Measurements from ENCODE around the gene FRS2. TPM values are rescaled to one million over a fixed set of nuclear protein-coding genes. Genes with fewer than 3 reads are reported as not detected.
A peak's percentile ranks its signal among the peaks of the same experiment; 100 is the strongest.

Gene FRS2
- total RNA-seq, 1 donor from 2014 or later = 31.4 TPM

DNA sequence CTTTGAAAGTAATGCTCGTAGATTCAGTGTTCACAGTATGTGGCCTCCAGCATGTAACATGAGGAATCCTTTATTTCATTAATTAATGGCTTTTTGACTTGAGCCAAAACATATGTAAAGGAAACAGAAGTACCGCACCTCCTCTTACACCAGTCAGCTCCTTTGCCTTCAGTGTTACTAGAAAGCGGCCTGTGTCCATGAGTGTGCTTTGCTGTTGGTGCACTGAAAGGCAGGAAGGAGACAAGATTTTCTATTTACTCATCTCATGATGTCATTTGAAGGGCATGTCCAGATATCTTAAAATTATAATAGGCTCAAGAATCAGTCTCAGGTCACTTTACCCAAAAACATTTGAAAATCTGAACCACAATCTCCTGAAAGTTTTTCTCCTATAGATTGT, 105.2 kb downstream of the FRS2 start:
- H3K36me3 Mint-ChIP-seq (ENCODE audit: low read depth) = peaks cover 3% of the 10 kb centered on the region
- no peak for DNase-seq (ENCODE audit: low read depth, low spot score)
- H3K4me1 Mint-ChIP-seq = peaks cover 6% of the 10 kb centered on the region
- H3K27me3 Mint-ChIP-seq (ENCODE audit: low read depth) = no peaks in the 10 kb centered on the region
- H3K27ac Mint-ChIP-seq (ENCODE audit: unreplicated experiment) = no peak overlapping the region
- no peaks in the 10 kb centered on the region for H3K9me3 Mint-ChIP-seq
- TF ChIP-seq, protein P1, sequence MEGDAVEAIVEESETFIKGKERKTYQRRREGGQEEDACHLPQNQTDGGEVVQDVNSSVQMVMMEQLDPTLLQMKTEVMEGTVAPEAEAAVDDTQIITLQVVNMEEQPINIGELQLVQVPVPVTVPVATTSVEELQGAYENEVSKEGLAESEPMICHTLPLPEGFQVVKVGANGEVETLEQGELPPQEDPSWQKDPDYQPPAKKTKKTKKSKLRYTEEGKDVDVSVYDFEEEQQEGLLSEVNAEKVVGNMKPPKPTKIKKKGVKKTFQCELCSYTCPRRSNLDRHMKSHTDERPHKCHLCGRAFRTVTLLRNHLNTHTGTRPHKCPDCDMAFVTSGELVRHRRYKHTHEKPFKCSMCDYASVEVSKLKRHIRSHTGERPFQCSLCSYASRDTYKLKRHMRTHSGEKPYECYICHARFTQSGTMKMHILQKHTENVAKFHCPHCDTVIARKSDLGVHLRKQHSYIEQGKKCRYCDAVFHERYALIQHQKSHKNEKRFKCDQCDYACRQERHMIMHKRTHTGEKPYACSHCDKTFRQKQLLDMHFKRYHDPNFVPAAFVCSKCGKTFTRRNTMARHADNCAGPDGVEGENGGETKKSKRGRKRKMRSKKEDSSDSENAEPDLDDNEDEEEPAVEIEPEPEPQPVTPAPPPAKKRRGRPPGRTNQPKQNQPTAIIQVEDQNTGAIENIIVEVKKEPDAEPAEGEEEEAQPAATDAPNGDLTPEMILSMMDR (conservative IDR thresholded peaks at IDR 0.05) = no peak
- H3K4me3 Mint-ChIP-seq = no peak overlapping the region

DNA sequence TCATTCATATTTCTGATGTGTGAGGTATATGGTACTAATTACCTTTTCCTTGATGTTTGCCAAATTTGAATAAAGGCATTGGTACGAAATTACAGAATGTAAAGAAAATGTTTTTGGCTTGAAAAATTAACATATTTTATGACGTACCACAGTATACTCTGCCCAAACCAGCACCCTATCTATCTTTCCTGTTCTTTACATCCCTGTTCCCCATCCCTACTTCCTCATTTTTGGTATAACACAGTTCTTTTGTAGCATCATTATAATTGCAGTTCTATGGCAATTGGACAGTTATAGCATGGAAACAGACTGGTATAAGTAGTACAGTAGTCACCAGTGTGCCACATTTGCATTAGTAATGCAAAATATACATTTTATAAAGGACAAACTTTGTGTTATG, 108.1 kb downstream of the FRS2 start:
- Mint-ChIP-seq H3K36me3 (ENCODE audit: low read depth) (no peaks in the 10 kb centered on the region), H3K27me3 (ENCODE audit: low read depth) (no peaks in the 10 kb centered on the region), H3K27ac (ENCODE audit: unreplicated experiment) (no peak overlapping the region), H3K4me1 (peaks cover 6% of the 10 kb centered on the region), H3K4me3 (no peak overlapping the region), H3K9me3 (no peaks in the 10 kb centered on the region)
- DNase-seq (ENCODE audit: low read depth, low spot score) = no peak
- TF ChIP-seq, protein P1 (conservative IDR thresholded peaks at IDR 0.05) = no peak

DNA sequence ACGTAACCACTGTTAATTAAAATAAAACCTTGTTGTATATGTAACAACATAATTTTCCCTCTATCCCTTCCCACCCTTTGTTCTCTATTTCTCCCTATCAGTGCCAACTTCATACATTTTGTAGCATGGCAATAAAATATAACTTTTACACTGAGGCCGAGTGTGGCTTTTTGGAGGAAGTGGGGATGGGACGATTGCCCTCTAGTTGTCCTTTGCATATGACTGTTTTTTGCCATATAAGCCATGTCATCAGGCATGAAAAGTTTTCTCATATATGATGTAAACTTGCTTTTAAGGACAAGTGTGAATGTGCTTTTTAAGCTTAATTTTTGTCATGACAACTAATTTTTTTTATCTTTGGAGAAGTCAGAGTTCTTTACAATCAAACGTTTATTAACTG, 108.8 kb downstream of the FRS2 start:
- Mint-ChIP-seq H3K9me3 (no peaks in the 10 kb centered on the region), H3K4me1 (peaks cover 6% of the 10 kb centered on the region), H3K27me3 (ENCODE audit: low read depth) (no peaks in the 10 kb centered on the region), H3K4me3 (no peak overlapping the region), H3K36me3 (ENCODE audit: low read depth) (no peaks in the 10 kb centered on the region), H3K27ac (ENCODE audit: unreplicated experiment) (no peak overlapping the region)
- DNase-seq (ENCODE audit: low read depth, low spot score) = no peak
- TF ChIP-seq, protein P1 (conservative IDR thresholded peaks at IDR 0.05) = no peak

DNA sequence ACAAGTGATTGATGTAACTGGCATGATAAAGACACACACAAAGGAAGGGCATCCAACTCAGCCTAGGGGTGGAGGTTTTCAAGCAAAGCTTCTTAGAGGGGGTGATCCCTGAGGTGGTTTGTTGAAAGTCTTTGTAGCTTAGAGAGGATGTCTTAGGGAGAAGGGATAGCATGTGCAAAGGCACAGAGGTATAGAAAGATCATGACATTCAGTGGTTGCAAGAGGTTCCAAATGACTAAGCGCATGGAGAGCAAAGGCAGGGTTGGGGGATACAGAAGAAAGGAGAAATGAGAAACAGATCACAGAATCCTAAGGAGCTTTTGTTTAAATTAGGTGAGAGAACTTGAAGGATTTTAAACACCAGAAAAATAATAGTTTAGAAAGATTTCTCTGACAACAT, 109.9 kb downstream of the FRS2 start:
- no peak overlapping the region for H3K27ac Mint-ChIP-seq (ENCODE audit: unreplicated experiment)
- no peaks in the 10 kb centered on the region for H3K27me3 Mint-ChIP-seq (ENCODE audit: low read depth)
- DNase-seq (ENCODE audit: low read depth, low spot score) = no peak
- H3K9me3 Mint-ChIP-seq = no peaks in the 10 kb centered on the region
- peak overlapping the region; percentile 36 for H3K4me3 Mint-ChIP-seq
- TF ChIP-seq, protein P1 (conservative IDR thresholded peaks at IDR 0.05) = no peak
- peaks cover 11% of the 10 kb centered on the region for H3K4me1 Mint-ChIP-seq
- no peaks in the 10 kb centered on the region for H3K36me3 Mint-ChIP-seq (ENCODE audit: low read depth)

DNA sequence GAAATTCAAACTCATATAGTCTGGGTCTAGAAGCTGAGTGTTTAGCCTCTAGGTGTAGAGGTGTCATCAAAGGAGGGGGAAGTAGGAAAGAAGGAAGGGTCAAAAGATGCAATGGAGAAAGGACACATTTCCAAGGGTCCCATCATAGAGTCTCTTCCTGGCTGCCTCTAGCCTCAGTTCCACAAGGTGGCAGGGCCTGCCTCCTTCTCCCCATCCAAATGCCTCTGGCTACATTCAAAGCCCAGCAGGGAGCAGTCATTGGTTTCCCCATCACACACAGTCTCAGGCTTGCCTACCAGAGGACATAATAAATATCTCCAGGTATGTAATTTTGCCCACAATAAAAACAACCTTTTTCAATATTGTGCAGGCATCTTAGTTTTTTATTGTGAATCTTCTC, 113.0 kb downstream of the FRS2 start:
- H3K27me3 Mint-ChIP-seq (ENCODE audit: low read depth) = no peaks in the 10 kb centered on the region

More for the DNA sequence above, 113.0 kb downstream of the FRS2 start:
- H3K27ac Mint-ChIP-seq (ENCODE audit: unreplicated experiment) = no peak overlapping the region
- peaks cover 9% of the 10 kb centered on the region for H3K36me3 Mint-ChIP-seq (ENCODE audit: low read depth)
- TF ChIP-seq, protein P1 (conservative IDR thresholded peaks at IDR 0.05) = no peak
- peaks cover 19% of the 10 kb centered on the region for H3K4me1 Mint-ChIP-seq
- no peaks in the 10 kb centered on the region for H3K9me3 Mint-ChIP-seq
- no peak for DNase-seq (ENCODE audit: low read depth, low spot score)
- peak overlapping the region; percentile 80 for H3K4me3 Mint-ChIP-seq
